Islet of Langerhans (tissue), 1 donor: ENCODE measurements around the gene OR5C1.
"Not testable (repeated sequence)": the region's sequence is repeated elsewhere in the genome, so short reads cannot be mapped to it uniquely, and the experiment has no call there.

Experiments used
- FAIRE-seq: peaks from one replicate; lab custom pipeline; 2011; peaks lifted over from hg19 to GRCh38; lab: Jason Lieb, UNC

The OR5C1 gene

GRCh38 chr9:122812736-122813135 lies 24.0 kb downstream of the OR5C1 start:
- FAIRE-seq = no peak

GRCh38 chr9:122814545-122814944 lies 25.8 kb downstream of the OR5C1 start:
- no peak for FAIRE-seq

GRCh38 chr9:122815544-122815943 lies 26.8 kb downstream of the OR5C1 start:
- no peak for FAIRE-seq

- no peak for FAIRE-seq
Measured at GRCh38 chr9:122816163-122816867, 27.6 kb downstream of the OR5C1 start.

GRCh38 chr9:122819326-122819725 lies 30.6 kb downstream of the OR5C1 start:
- no peak for FAIRE-seq

- no peak for FAIRE-seq
Measured at GRCh38 chr9:122819791-122820489, 31.2 kb downstream of the OR5C1 start.

GRCh38 chr9:122820490-122820845 lies 31.7 kb downstream of the OR5C1 start:
- no peak for FAIRE-seq

GRCh38 chr9:122821278-122821943 lies 32.7 kb downstream of the OR5C1 start:
- no peak for FAIRE-seq

GRCh38 chr9:122822056-122822455 lies 33.3 kb downstream of the OR5C1 start:
- no peak for FAIRE-seq

- FAIRE-seq = no peak
Measured at GRCh38 chr9:122822938-122823337, 34.2 kb downstream of the OR5C1 start.

- FAIRE-seq = no peak
Measured at GRCh38 chr9:122827761-122828093, 39.0 kb downstream of the OR5C1 start.

- FAIRE-seq = not testable (repeated sequence)
Measured at GRCh38 chr9:122828965-122829284, 40.2 kb downstream of the OR5C1 start.

GRCh38 chr9:122832194-122832593 lies 43.5 kb downstream of the OR5C1 start:
- FAIRE-seq = no peak

GRCh38 chr9:122835313-122835731 lies 46.6 kb downstream of the OR5C1 start:
- FAIRE-seq = no peak

- no peak for FAIRE-seq
Measured at GRCh38 chr9:122837266-122837850, 48.6 kb downstream of the OR5C1 start.

- not testable (repeated sequence) for FAIRE-seq
Measured at GRCh38 chr9:122838441-122838840, 49.7 kb downstream of the OR5C1 start.
